DOHH2 (cell line): ENCODE data around the gene CROCC.
A peak's percentile ranks its signal among the peaks of the same experiment; 100 is the strongest.

Experiments used
- H3F3A ChIP-seq: fragments of 200-600 bp; sonication (generic), shearing (Covaris generic); 2 replicates; pipeline ENCODE4 v1.6.0; 2016; ENCODE audit warnings: antibody characterized with exemption, mild to moderate bottlenecking; ENCODE audit not compliant: control insufficient read depth, insufficient read depth
- H3K27ac ChIP-seq: fragments of 200-600 bp; sonication (generic); 2 replicates; pipeline ENCODE4 v1.5.1; 2014; ENCODE audit warnings: low read depth, mild to moderate bottlenecking, low read length, moderate library complexity
- H3K27me3 ChIP-seq: fragments of 200-600 bp; sonication (generic); 2 replicates; pipeline ENCODE4 v1.6.1; 2014; ENCODE audit warnings: mild to moderate bottlenecking, low read length, mixed read lengths; ENCODE audit not compliant: control insufficient read depth
- H3K36me3 ChIP-seq: fragments of 200-600 bp; sonication (generic); 2 replicates; pipeline ENCODE4 v1.6.1; 2014; ENCODE audit warnings: mild to moderate bottlenecking, low read length, moderate library complexity, mixed read lengths; ENCODE audit not compliant: control insufficient read depth
- H3K4me1 ChIP-seq: fragments of 200-600 bp; sonication (generic); 2 replicates; pipeline ENCODE4 v1.6.1; 2014; ENCODE audit warnings: mild to moderate bottlenecking, low read length, mixed read lengths; ENCODE audit not compliant: control insufficient read depth
- H3K4me2 ChIP-seq: fragments of 200-600 bp; sonication (generic); 2 replicates; pipeline ENCODE4 v1.6.0; 2014; ENCODE audit warnings: mild to moderate bottlenecking, low read length, moderate library complexity
- H3K4me3 ChIP-seq: fragments of 200-600 bp; sonication (generic); 2 replicates; pipeline ENCODE4 v1.5.1; 2014; ENCODE audit warnings: mild to moderate bottlenecking, low read length, mixed read lengths
- H3K79me2 ChIP-seq: fragments of 200-600 bp; sonication (generic); 2 replicates; pipeline ENCODE4 v1.6.1; 2014; ENCODE audit warnings: mild to moderate bottlenecking, low read length, mixed read lengths; ENCODE audit not compliant: control insufficient read depth
- H3K9me2 ChIP-seq: fragments of 200-600 bp; sonication (generic); replicated peaks from 2 replicates; pipeline ENCODE4 v1.6.1; 2014; ENCODE audit warnings: mild to moderate bottlenecking, low read length, mixed read lengths; ENCODE audit not compliant: control insufficient read depth
- H3K9me3 ChIP-seq: fragments of 200-600 bp; sonication (generic); 2 replicates; pipeline ENCODE4 v1.6.1; 2014; ENCODE audit warnings: antibody characterized with exemption, low read length, mixed read lengths; ENCODE audit not compliant: control insufficient read depth, insufficient read depth
- H4K20me1 ChIP-seq: fragments of 200-600 bp; sonication (generic); 2 replicates; pipeline ENCODE4 v1.6.0; 2014; ENCODE audit warnings: low read depth, mild to moderate bottlenecking, antibody characterized with exemption, low read length, moderate library complexity; ENCODE audit not compliant: control insufficient read depth, insufficient read depth
- EZH2phosphoT487 ChIP-seq: fragments of 200-600 bp; sonication (generic); IDR thresholded peaks from 2 replicates; pipeline ENCODE4 v1.6.1; 2017; ENCODE audit warnings: borderline replicate concordance, mild to moderate bottlenecking, antibody characterized with exemption, low read length, moderate library complexity, mixed read lengths
- TF ChIP-seq, protein P1 (sequence below): fragments of 200-600 bp; sonication (generic); IDR thresholded peaks from one replicate; pipeline ENCODE4 v1.5.1; 2014; ENCODE audit warnings: antibody characterized with exemption, mild to moderate bottlenecking, low read depth, low read length; ENCODE audit not compliant: poor library complexity, severe bottlenecking

The CROCC gene

DNA sequence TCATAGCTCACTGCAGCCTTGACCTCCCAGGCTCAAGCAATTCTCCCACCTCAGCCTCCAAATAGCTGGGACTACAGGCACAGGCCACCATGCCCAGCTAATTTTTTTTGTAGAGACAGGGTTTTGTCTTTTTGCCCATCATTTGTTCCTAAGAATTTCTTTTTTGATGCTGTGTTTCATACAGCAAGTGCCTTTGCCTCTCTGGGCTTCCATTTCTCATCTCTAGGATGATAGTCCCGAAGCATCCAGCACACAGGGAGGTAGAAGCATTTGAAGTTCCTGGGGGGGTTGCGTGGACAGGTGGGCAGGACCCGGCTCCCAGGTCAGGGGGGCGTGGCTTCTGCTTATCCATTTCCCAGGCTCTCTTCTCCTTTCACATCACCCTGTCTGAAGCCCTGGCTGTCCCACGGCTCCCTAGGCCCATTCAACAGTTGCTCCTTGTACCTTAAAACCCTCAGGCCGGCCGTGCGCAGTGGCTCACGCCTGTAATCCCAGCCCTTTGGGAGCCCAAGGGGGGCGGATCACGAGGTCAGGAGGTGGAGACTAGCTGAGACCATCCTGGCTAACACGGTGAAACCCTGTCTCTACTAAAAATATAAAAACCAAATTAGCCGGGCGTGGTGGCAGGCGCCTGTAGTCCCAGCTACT lies 86.6 kb downstream of the CROCC start:
- no peak overlapping the region for H3K27ac ChIP-seq
- no peaks in the 10 kb centered on the region for H3K27me3 ChIP-seq
- H3K9me3 ChIP-seq: no peaks in the 10 kb centered on the region
- no peak overlapping the region for H3K4me3 ChIP-seq
- H3F3A ChIP-seq: no peaks in the 10 kb centered on the region
- H3K9me2 ChIP-seq: no peaks in the 10 kb centered on the region
- H3K36me3 ChIP-seq: peaks cover 6% of the 10 kb centered on the region; the same call in 1 of the 2 replicates
- H3K4me2 ChIP-seq: no peak overlapping the region
- H3K79me2 ChIP-seq: no peaks in the 10 kb centered on the region
- TF ChIP-seq EZH2phosphoT487: no peak
- TF ChIP-seq, protein P1, sequence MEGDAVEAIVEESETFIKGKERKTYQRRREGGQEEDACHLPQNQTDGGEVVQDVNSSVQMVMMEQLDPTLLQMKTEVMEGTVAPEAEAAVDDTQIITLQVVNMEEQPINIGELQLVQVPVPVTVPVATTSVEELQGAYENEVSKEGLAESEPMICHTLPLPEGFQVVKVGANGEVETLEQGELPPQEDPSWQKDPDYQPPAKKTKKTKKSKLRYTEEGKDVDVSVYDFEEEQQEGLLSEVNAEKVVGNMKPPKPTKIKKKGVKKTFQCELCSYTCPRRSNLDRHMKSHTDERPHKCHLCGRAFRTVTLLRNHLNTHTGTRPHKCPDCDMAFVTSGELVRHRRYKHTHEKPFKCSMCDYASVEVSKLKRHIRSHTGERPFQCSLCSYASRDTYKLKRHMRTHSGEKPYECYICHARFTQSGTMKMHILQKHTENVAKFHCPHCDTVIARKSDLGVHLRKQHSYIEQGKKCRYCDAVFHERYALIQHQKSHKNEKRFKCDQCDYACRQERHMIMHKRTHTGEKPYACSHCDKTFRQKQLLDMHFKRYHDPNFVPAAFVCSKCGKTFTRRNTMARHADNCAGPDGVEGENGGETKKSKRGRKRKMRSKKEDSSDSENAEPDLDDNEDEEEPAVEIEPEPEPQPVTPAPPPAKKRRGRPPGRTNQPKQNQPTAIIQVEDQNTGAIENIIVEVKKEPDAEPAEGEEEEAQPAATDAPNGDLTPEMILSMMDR: no peak
- peaks cover 8% of the 10 kb centered on the region; the same call in 1 of the 2 replicates for H4K20me1 ChIP-seq
- peaks cover 26% of the 10 kb centered on the region for H3K4me1 ChIP-seq

DNA sequence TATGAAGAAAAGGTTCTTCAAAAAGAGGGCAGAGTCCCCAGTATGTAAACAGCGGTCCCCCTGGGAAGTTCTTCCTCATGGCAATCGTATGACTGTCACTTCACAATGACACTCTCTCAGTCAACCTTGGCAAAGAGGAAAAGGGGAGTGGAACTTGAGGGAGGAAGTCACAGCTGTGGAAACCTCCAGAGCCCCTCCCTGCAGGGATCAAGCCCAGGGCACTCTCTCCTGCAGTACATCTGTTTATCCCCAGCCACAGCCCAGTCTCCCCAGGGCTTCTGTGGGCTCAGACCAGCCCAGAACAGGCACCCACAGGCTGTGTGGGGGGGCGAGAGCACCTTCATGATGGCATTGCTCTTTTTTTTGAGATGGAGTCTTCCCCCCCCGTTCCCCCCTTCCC lies 88.0 kb downstream of the CROCC start:
- peak overlapping the region; percentile 14; the same call in 1 of the 2 replicates for H3K4me2 ChIP-seq
- H3K9me3 ChIP-seq: no peaks in the 10 kb centered on the region
- TF ChIP-seq EZH2phosphoT487: no peak
- H3K4me1 ChIP-seq: peaks cover 26% of the 10 kb centered on the region
- H4K20me1 ChIP-seq: peaks cover 8% of the 10 kb centered on the region; the same call in 1 of the 2 replicates
- H3K36me3 ChIP-seq: no peaks in the 10 kb centered on the region
- H3K27ac ChIP-seq: no peak overlapping the region
- H3K79me2 ChIP-seq: no peaks in the 10 kb centered on the region
- H3K27me3 ChIP-seq: no peaks in the 10 kb centered on the region
- no peaks in the 10 kb centered on the region for H3K9me2 ChIP-seq
- H3K4me3 ChIP-seq: no peak overlapping the region
- no peaks in the 10 kb centered on the region for H3F3A ChIP-seq

DNA sequence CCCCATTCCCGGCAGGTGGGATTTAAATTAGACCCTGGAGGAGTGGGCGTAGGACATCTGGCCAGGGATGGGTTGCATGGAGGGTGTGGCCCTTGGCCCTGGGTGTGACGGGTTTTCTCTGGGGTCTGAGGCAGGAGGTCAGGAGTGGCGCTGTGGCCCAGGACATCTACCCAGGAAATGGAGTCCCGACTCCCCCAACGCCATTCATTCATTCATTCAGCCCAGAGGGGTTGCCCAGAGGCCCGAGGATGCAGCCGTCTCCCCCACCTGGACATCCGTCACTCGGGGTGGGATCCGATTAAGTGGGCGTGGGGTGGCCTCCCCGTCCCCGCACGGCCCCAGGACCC lies 89.3 kb downstream of the CROCC start:
- no peaks in the 10 kb centered on the region for H3K27me3 ChIP-seq
- H3K79me2 ChIP-seq: no peaks in the 10 kb centered on the region
- no peak overlapping the region for H3K27ac ChIP-seq
- H3K36me3 ChIP-seq: no peaks in the 10 kb centered on the region
- H3F3A ChIP-seq: no peaks in the 10 kb centered on the region
- peaks cover 8% of the 10 kb centered on the region; the same call in 1 of the 2 replicates for H4K20me1 ChIP-seq
- no peaks in the 10 kb centered on the region for H3K9me3 ChIP-seq
- TF ChIP-seq, protein P1: no peak
- TF ChIP-seq EZH2phosphoT487: no peak
- peak overlapping the region; percentile 90 for H3K4me2 ChIP-seq
- H3K4me1 ChIP-seq: peaks cover 26% of the 10 kb centered on the region
- no peaks in the 10 kb centered on the region for H3K9me2 ChIP-seq
- peak overlapping the region; percentile 78 for H3K4me3 ChIP-seq

DNA sequence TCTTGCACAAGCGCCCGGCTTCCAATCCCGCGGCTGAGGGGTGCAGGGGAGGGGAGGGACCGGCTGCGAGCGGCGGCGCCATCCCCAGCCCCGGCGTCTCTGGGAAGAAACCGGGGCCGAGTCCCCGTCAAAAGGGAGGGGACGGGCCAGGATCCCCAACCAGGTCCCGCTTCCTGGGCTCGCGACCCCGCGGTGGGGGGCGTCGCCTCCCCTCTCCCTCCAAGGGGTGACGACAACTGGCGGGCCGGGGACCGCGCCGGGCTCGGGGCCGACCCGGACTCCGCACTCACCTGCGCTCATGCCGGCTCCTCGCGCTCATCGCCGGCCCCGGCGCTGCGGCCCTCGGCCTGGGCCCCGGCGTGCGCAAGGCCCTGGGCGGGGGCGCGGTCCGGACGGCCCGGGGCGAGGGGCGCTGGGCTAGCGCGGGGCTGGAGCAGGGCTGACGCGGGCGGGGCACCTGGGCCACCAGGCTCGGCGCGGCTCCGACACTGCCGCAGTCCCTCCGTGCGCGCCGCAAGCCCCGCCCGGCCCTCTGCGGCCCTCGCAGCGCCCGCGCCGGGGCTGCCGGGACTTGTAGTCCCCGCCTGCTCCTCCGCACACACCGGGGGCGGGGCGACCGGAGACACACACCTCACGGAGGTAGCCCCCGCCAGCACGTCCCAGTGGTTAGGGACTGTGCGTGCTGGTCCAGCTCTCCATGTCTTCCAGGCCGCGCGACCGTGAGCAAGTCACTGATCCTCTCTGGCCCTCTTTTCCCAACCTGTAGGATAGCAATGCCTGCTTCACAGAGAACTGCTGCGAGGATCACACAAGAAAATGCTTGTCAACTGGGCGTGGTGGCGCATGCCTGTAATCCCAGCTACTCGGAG lies 89.9 kb downstream of the CROCC start, which contains the start of gene ATP13A2:
Gene ATP13A2 (minus strand): TSS at position 490 of the 869 bp plus-strand sequence. CDS start 190 bp downstream, at position 300.
- H3K27ac ChIP-seq: no peak within 1 kb of the TSS
- no peaks in the 10 kb centered on the region for H3K36me3 ChIP-seq
- no peaks in the 10 kb centered on the region for H3K9me3 ChIP-seq
- no peaks in the 10 kb centered on the region for H3F3A ChIP-seq
- H4K20me1 ChIP-seq: peaks cover 8% of the 10 kb centered on the region; the same call in 1 of the 2 replicates
- H3K4me2 ChIP-seq: peak within 1 kb of the TSS; percentile 90
- H3K27me3 ChIP-seq: no peaks in the 10 kb centered on the region
- no peak for TF ChIP-seq EZH2phosphoT487
- TF ChIP-seq, protein P1: no peak
- H3K9me2 ChIP-seq: no peaks in the 10 kb centered on the region
- no peaks in the 10 kb centered on the region for H3K79me2 ChIP-seq
- peaks cover 26% of the 10 kb centered on the region for H3K4me1 ChIP-seq
- peak within 1 kb of the TSS; percentile 78 for H3K4me3 ChIP-seq
